PC-3 (cell line): ENCODE results near the gene PTGES3L.

ENCODE experiments used
- CTCF ChIP-seq: fragments of 300-600 bp; sonication (generic); conservative IDR thresholded peaks from 2 replicates; pipeline ENCODE4 v1.5.1; 2017; ENCODE audit warnings: antibody characterized with exemption, low read depth, mild to moderate bottlenecking, low read length
- EZH2 ChIP-seq: fragments of 300-600 bp; sonication (generic); IDR thresholded peaks from one replicate; pipeline ENCODE4 v1.6.1; 2017; ENCODE audit warnings: antibody characterized with exemption, mild to moderate bottlenecking, low read length; ENCODE audit not compliant: unreplicated experiment

GRCh38 chr17:42992872-42993271, 13.0 kb upstream of the PTGES3L start:
- TF ChIP-seq EZH2 (no peak), CTCF (no peak)
